ENCODE results near the gene CD300LG.

DNA sequence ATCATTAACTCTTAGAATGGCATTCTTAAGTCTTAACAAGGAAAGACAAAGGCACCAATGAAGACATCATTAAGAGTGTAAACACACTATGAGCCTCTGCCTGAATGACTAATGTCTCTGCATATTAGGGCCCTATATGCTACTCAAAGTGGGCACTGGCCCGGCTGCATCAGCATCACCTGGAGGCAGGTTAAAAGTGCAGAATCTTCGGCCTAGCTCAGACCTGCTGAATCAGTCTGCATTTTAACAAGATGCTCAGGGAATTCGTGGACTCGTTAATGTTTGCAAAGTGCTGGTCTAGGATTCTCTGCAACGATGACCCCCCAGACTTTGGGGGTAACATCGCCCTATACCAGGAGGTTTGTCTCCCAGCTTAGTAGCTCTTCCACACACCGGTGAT is 20.8 kb upstream of the CD300LG start:
- TF ChIP-seq, protein P1, sequence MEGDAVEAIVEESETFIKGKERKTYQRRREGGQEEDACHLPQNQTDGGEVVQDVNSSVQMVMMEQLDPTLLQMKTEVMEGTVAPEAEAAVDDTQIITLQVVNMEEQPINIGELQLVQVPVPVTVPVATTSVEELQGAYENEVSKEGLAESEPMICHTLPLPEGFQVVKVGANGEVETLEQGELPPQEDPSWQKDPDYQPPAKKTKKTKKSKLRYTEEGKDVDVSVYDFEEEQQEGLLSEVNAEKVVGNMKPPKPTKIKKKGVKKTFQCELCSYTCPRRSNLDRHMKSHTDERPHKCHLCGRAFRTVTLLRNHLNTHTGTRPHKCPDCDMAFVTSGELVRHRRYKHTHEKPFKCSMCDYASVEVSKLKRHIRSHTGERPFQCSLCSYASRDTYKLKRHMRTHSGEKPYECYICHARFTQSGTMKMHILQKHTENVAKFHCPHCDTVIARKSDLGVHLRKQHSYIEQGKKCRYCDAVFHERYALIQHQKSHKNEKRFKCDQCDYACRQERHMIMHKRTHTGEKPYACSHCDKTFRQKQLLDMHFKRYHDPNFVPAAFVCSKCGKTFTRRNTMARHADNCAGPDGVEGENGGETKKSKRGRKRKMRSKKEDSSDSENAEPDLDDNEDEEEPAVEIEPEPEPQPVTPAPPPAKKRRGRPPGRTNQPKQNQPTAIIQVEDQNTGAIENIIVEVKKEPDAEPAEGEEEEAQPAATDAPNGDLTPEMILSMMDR (IDR thresholded peaks at IDR 0.05; ENCODE audit: insufficient read depth, low read length, poor library complexity, severe bottlenecking), result no peak
- TF ChIP-seq EZH2phosphoT487 (conservative IDR thresholded peaks at IDR 0.05; ENCODE audit: low read length), result no peak
